Parathyroid adenoma (tissue), 2 donors: ENCODE measurements around the gene APRT.

Experiments
- H2AFZ ChIP-seq: fragments of 300-600 bp; sonication (generic); one replicate; pipeline ENCODE4 v1.7.0; 2017; ENCODE audit warnings: antibody characterized with exemption, mild to moderate bottlenecking
- H3K27ac ChIP-seq: fragments of 300-600 bp; sonication (generic); one replicate; pipeline ENCODE4 v1.7.0; 2017
- H3K27me3 ChIP-seq: fragments of 300-600 bp; sonication (generic); one replicate; pipeline ENCODE4 v1.7.0; 2017; ENCODE audit warnings: low read length; ENCODE audit not compliant: control insufficient read depth, insufficient read depth
- H3K36me3 ChIP-seq: fragments of 300-600 bp; sonication (generic); one replicate; pipeline ENCODE4 v1.7.0; 2017; ENCODE audit warnings: low read length; ENCODE audit not compliant: control insufficient read depth, insufficient read depth
- H3K4me1 ChIP-seq: fragments of 300-600 bp; sonication (generic); one replicate; pipeline ENCODE4 v1.7.0; 2017; ENCODE audit warnings: control low read depth
- H3K4me2 ChIP-seq: fragments of 300-600 bp; sonication (generic); one replicate; pipeline ENCODE4 v1.7.0; 2017; ENCODE audit warnings: low read length
- H3K4me3 ChIP-seq: fragments of 300-600 bp; sonication (generic); one replicate; pipeline ENCODE4 v1.7.0; 2017; ENCODE audit warnings: low read depth, low read length
- H3K79me2 ChIP-seq: fragments of 300-600 bp; sonication (generic); one replicate; pipeline ENCODE4 v1.7.0; 2017; ENCODE audit warnings: control low read depth
- H3K9ac ChIP-seq: fragments of 300-600 bp; sonication (generic); one replicate; pipeline ENCODE4 v1.7.0; 2017; ENCODE audit warnings: mild to moderate bottlenecking
- H3K9me3 ChIP-seq: fragments of 300-600 bp; sonication (generic); one replicate; pipeline ENCODE4 v1.7.0; 2017; ENCODE audit warnings: low read length; ENCODE audit not compliant: control insufficient read depth
- CTCF ChIP-seq: fragments of 300-600 bp; sonication (generic); IDR thresholded peaks from one replicate; pipeline ENCODE4 v1.7.0; 2017; ENCODE audit warnings: antibody characterized with exemption, mild to moderate bottlenecking
- donor health status: primary hyperparathyroidism.

Gene APRT

GRCh38 chr16:88798772-88799455, 12.8 kb downstream of the APRT start:
- Histone ChIP-seq H3K27me3 (no peaks in the 10 kb centered on the region), H2AFZ (no peak overlapping the region), H3K9ac (no peak overlapping the region), H3K4me1 (no peaks in the 10 kb centered on the region), H3K36me3 (no peaks in the 10 kb centered on the region), H3K79me2 (no peaks in the 10 kb centered on the region), H3K27ac (no peak overlapping the region), H3K9me3 (no peaks in the 10 kb centered on the region), H3K4me3 (no peak overlapping the region), H3K4me2 (no peak overlapping the region)
- no peak for TF ChIP-seq CTCF

GRCh38 chr16:88798073-88798472, 13.7 kb downstream of the APRT start:
- H2AFZ ChIP-seq: no peak overlapping the region
- no peaks in the 10 kb centered on the region for H3K9me3 ChIP-seq
- H3K4me2 ChIP-seq: no peak overlapping the region
- no peak overlapping the region for H3K27ac ChIP-seq
- no peaks in the 10 kb centered on the region for H3K4me1 ChIP-seq
- H3K27me3 ChIP-seq: no peaks in the 10 kb centered on the region
- no peak overlapping the region for H3K9ac ChIP-seq
- H3K36me3 ChIP-seq: no peaks in the 10 kb centered on the region
- no peak overlapping the region for H3K4me3 ChIP-seq
- no peaks in the 10 kb centered on the region for H3K79me2 ChIP-seq
- no peak for TF ChIP-seq CTCF

- H3K9ac ChIP-seq: no peak overlapping the region
- no peaks in the 10 kb centered on the region for H3K9me3 ChIP-seq
- H3K79me2 ChIP-seq: no peaks in the 10 kb centered on the region
- H3K4me1 ChIP-seq: no peaks in the 10 kb centered on the region
- no peak overlapping the region for H3K4me2 ChIP-seq
- no peak overlapping the region for H3K4me3 ChIP-seq
- TF ChIP-seq CTCF: no peak
- H3K27me3 ChIP-seq: no peaks in the 10 kb centered on the region
- no peak overlapping the region for H3K27ac ChIP-seq
- H2AFZ ChIP-seq: no peak overlapping the region
- no peaks in the 10 kb centered on the region for H3K36me3 ChIP-seq
These were observed 15.4 kb downstream of the APRT start for GRCh38 chr16:88796278-88796677.

GRCh38 chr16:88793251-88793954, 18.3 kb downstream of the APRT start:
- Histone ChIP-seq H3K27ac (no peak overlapping the region), H3K4me1 (no peaks in the 10 kb centered on the region)

More at GRCh38 chr16:88793251-88793954, 18.3 kb downstream of the APRT start:
- TF ChIP-seq CTCF: no peak
- Histone ChIP-seq H3K9me3 (no peaks in the 10 kb centered on the region), H3K9ac (no peak overlapping the region), H3K4me2 (no peak overlapping the region), H2AFZ (no peak overlapping the region), H3K4me3 (no peak overlapping the region), H3K36me3 (no peaks in the 10 kb centered on the region), H3K27me3 (no peaks in the 10 kb centered on the region), H3K79me2 (no peaks in the 10 kb centered on the region)
